DND-41 (cell line): ENCODE measurements around the gene SPANXD.
"Not testable (repeated sequence)": the region's sequence is repeated elsewhere in the genome, so short reads cannot be mapped to it uniquely, and the experiment has no call there.

Experiments used
- ATAC-seq: fragments of 200-7000 bp; cut with Tn5 transposase; 3 replicates; pipeline ENCODE4 v1.9.1; 2021; ENCODE audit warnings: low read depth; ENCODE audit not compliant: insufficient read depth
- DNase-seq: peaks from one replicate; pipeline ENCODE4 v3.0.0-alpha.2; 2020
- H2AFZ ChIP-seq: 2 replicates; pipeline ENCODE4 v1.6.0; 2012; ENCODE audit warnings: low read depth, low read length
- H3K27ac ChIP-seq: 2 replicates; pipeline ENCODE4 v1.5.1; 2012; ENCODE audit warnings: low read length, inconsistent platforms
- H3K27me3 ChIP-seq: fragments of 200-600 bp; sonication (generic); 2 replicates; pipeline ENCODE4 v1.6.0; 2012; ENCODE audit warnings: low read length, mild to moderate bottlenecking, inconsistent platforms; ENCODE audit not compliant: insufficient read depth, poor library complexity
- H3K36me3 ChIP-seq: 2 replicates; pipeline ENCODE4 v1.5.1; 2012; ENCODE audit warnings: low read length, inconsistent platforms; ENCODE audit not compliant: insufficient read depth
- H3K4me1 ChIP-seq: 2 replicates; pipeline ENCODE4 v1.5.1; 2012; ENCODE audit warnings: mild to moderate bottlenecking, low read length; ENCODE audit not compliant: insufficient read depth
- H3K4me2 ChIP-seq: 2 replicates; pipeline ENCODE4 v1.6.0; 2012; ENCODE audit warnings: mild to moderate bottlenecking, moderate library complexity, low read length, inconsistent platforms; ENCODE audit not compliant: insufficient read depth
- H3K4me3 ChIP-seq, 2 experiments: fragments of 200-600 bp in 1 of 2; shearing (Covaris generic) in 1 of 2; 2 replicates each; pipeline ENCODE4 v1.5.1; 2012 to 2016; ENCODE audit warnings: inconsistent platforms in 2 of 2, low read length in 2 of 2, mild to moderate bottlenecking in 2 of 2, low read depth in 1 of 2, moderate library complexity in 1 of 2
- H3K79me2 ChIP-seq: 2 replicates; pipeline ENCODE4 v1.6.0; 2012; ENCODE audit warnings: low read length, inconsistent platforms; ENCODE audit not compliant: insufficient read depth
- H3K9ac ChIP-seq: 2 replicates; pipeline ENCODE4 v1.6.0; 2012; ENCODE audit warnings: low read depth, mild to moderate bottlenecking, inconsistent platforms, low read length, moderate library complexity
- H3K9me3 ChIP-seq: 2 replicates; pipeline ENCODE4 v1.5.1; 2012; ENCODE audit warnings: low read length, moderate library complexity, mild to moderate bottlenecking, inconsistent platforms; ENCODE audit not compliant: insufficient read depth, severe bottlenecking
- H4K20me1 ChIP-seq: 2 replicates; pipeline ENCODE4 v1.6.0; 2012; ENCODE audit warnings: low read length; ENCODE audit not compliant: insufficient read depth
- CTCF ChIP-seq: IDR thresholded peaks from 2 replicates; pipeline ENCODE4 v1.5.1; 2012; ENCODE audit warnings: borderline replicate concordance, low read length, moderate library complexity, mild to moderate bottlenecking; ENCODE audit not compliant: poor library complexity, severe bottlenecking; ENCODE audit errors: extremely low read depth
- EZH2 ChIP-seq: IDR thresholded peaks from 3 replicates; pipeline ENCODE4 v1.6.1; 2012; ENCODE audit warnings: borderline replicate concordance, low read depth, mild to moderate bottlenecking, moderate library complexity, low read length, inconsistent platforms; ENCODE audit not compliant: severe bottlenecking

SPANXD gene

GRCh38 chrX:141698639-141699038 is at the start of gene SPANXD:
TSS of gene SPANXD (minus strand) at chrX:141698739. CDS start at chrX:141698405, 334 bp downstream.
- H3K9me3 ChIP-seq, H3K4me2 ChIP-seq, DNase-seq, H3K79me2 ChIP-seq, H3K4me1 ChIP-seq, H3K27ac ChIP-seq, H3K9ac ChIP-seq, ATAC-seq, H4K20me1 ChIP-seq, H2AFZ ChIP-seq, H3K36me3 ChIP-seq, H3K27me3 ChIP-seq, H3K4me3 ChIP-seq: not testable (repeated sequence)

GRCh38 chrX:141742666-141743065 is 44.1 kb upstream of the SPANXD start:
- no peak overlapping the region for H3K4me3 ChIP-seq
- no peak overlapping the region for H3K9ac ChIP-seq
- H3K27me3 ChIP-seq: no peaks in the 10 kb centered on the region

GRCh38 chrX:141736656-141737055 is 38.1 kb upstream of the SPANXD start:
- Histone ChIP-seq H3K27me3 (no peaks in the 10 kb centered on the region), H3K4me3 (no peak overlapping the region), H3K9ac (no peak overlapping the region), H3K79me2 (no peaks in the 10 kb centered on the region), H2AFZ (no peak overlapping the region), H3K9me3 (no peaks in the 10 kb centered on the region), H3K4me2 (no peak overlapping the region), H3K4me1 (no peaks in the 10 kb centered on the region), H4K20me1 (no peaks in the 10 kb centered on the region), H3K27ac (no peak overlapping the region), H3K36me3 (no peaks in the 10 kb centered on the region)
- TF ChIP-seq EZH2: no peak
- no peak for ATAC-seq
- DNase-seq: no peak

More at GRCh38 chrX:141742666-141743065, 44.1 kb upstream of the SPANXD start:
- ATAC-seq (no peak), DNase-seq (no peak)
- H3K79me2 ChIP-seq: no peaks in the 10 kb centered on the region
- H3K4me1 ChIP-seq: no peaks in the 10 kb centered on the region
- no peak for TF ChIP-seq EZH2
- TF ChIP-seq CTCF: no peak
- no peaks in the 10 kb centered on the region for H4K20me1 ChIP-seq
- H3K27ac ChIP-seq: no peak overlapping the region
- no peak overlapping the region for H3K4me2 ChIP-seq
- no peak overlapping the region for H2AFZ ChIP-seq
- H3K36me3 ChIP-seq: no peaks in the 10 kb centered on the region
- no peaks in the 10 kb centered on the region for H3K9me3 ChIP-seq

- no peak overlapping the region for H3K4me2 ChIP-seq
- H4K20me1 ChIP-seq: no peaks in the 10 kb centered on the region
- no peak overlapping the region for H3K4me3 ChIP-seq
- no peaks in the 10 kb centered on the region for H3K79me2 ChIP-seq
- DNase-seq: no peak
- H3K27ac ChIP-seq: no peak overlapping the region
- no peaks in the 10 kb centered on the region for H3K27me3 ChIP-seq
- no peaks in the 10 kb centered on the region for H3K4me1 ChIP-seq
- H3K9me3 ChIP-seq: no peaks in the 10 kb centered on the region
- no peaks in the 10 kb centered on the region for H3K36me3 ChIP-seq
- no peak for ATAC-seq
- H3K9ac ChIP-seq: no peak overlapping the region
- no peak for TF ChIP-seq EZH2
- no peak for TF ChIP-seq CTCF
- no peak overlapping the region for H2AFZ ChIP-seq
These were observed 34.8 kb upstream of the SPANXD start for GRCh38 chrX:141733371-141733770.
